Kasumi-1 (cell line): ENCODE data around the gene MSANTD2.

Source experiments
- DNase-seq, 2 experiments: peaks; one replicate each; lab custom pipeline; 2025; lab: John Stamatoyannopoulos, UW

The MSANTD2 gene

GRCh38 chr11:124732230-124732629, 68.0 kb downstream of the MSANTD2 start:
- peak; percentile 57 to 78 for DNase-seq

- DNase-seq = no peak
These were observed 70.6 kb downstream of the MSANTD2 start for GRCh38 chr11:124729571-124729970.

- no peak for DNase-seq
These were observed 72.1 kb downstream of the MSANTD2 start for GRCh38 chr11:124728134-124728533.

- DNase-seq = no peak
These were observed 72.7 kb downstream of the MSANTD2 start for GRCh38 chr11:124727474-124727873.

- peak; percentile 69 to 84 for DNase-seq
These were observed 74.5 kb downstream of the MSANTD2 start for GRCh38 chr11:124725719-124726105.

GRCh38 chr11:124724979-124725718, 75.1 kb downstream of the MSANTD2 start:
- peak; percentile 53 to 67 for DNase-seq

- no peak for DNase-seq
These were observed 78.0 kb downstream of the MSANTD2 start for GRCh38 chr11:124722176-124722575.

GRCh38 chr11:124719534-124719933, 80.7 kb downstream of the MSANTD2 start:
- DNase-seq = no peak

GRCh38 chr11:124718801-124719200, 81.4 kb downstream of the MSANTD2 start:
- DNase-seq = no peak

- peak; percentile 24 to 31 for DNase-seq
These were observed 82.2 kb downstream of the MSANTD2 start for GRCh38 chr11:124717786-124718651.

- DNase-seq = no peak
These were observed 82.8 kb downstream of the MSANTD2 start for GRCh38 chr11:124717421-124717785.

GRCh38 chr11:124716591-124716990, 83.6 kb downstream of the MSANTD2 start:
- DNase-seq = peak; percentile 61 to 65
